Immature natural killer cell (primary cell): ENCODE data around the gene EXOSC9. TPM values are rescaled to one million over a fixed set of nuclear protein-coding genes. Genes with fewer than 3 reads are reported as not detected.
A peak's percentile ranks its signal among the peaks of the same experiment; 100 is the strongest.

Experiments used
- DNase-seq, 3 donors: peaks; one replicate each; pipeline ENCODE4 v3.0.0; 2022; ENCODE audit warnings: mixed read lengths in 1 of 3
- H3K27ac Mint-ChIP-seq, 6 donors: one replicate each; pipeline ENCODE4 v1.8.0; 2020; ENCODE audit warnings: mixed read lengths in 6 of 6, mild to moderate bottlenecking in 5 of 6, inconsistent platforms in 4 of 6, moderate library complexity in 3 of 6
- H3K27me3 Mint-ChIP-seq, 3 donors: one replicate each; pipeline ENCODE4 v1.8.0; 2020 to 2021; ENCODE audit warnings: low read depth in 3 of 3, mild to moderate bottlenecking in 3 of 3, mixed read lengths in 3 of 3, moderate library complexity in 3 of 3, inconsistent platforms in 1 of 3
- H3K36me3 Mint-ChIP-seq, 3 donors: one replicate each; pipeline ENCODE4 v1.8.0; 2020; ENCODE audit warnings: mixed read lengths in 3 of 3, inconsistent platforms in 2 of 3, mild to moderate bottlenecking in 2 of 3
- H3K4me1 Mint-ChIP-seq, 2 donors: one replicate each; pipeline ENCODE4 v1.8.0; 2020; ENCODE audit warnings: inconsistent platforms in 2 of 2, mild to moderate bottlenecking in 2 of 2, mixed read lengths in 2 of 2, moderate library complexity in 1 of 2
- H3K4me3 Mint-ChIP-seq, 5 donors: one replicate each; pipeline ENCODE4 v1.8.0; 2020; ENCODE audit warnings: mild to moderate bottlenecking in 5 of 5, mixed read lengths in 5 of 5, inconsistent platforms in 3 of 5, moderate library complexity in 3 of 5
- H3K9me3 Mint-ChIP-seq, 6 donors: one replicate each; pipeline ENCODE4 v1.8.0; 2020; ENCODE audit warnings: mild to moderate bottlenecking in 6 of 6, mixed read lengths in 6 of 6, inconsistent platforms in 4 of 6, moderate library complexity in 3 of 6
- polyA plus RNA-seq, 3 donors: library from polyadenylated mRNA; unstranded; fragments of 300-500 nt; fragmentation: Illumina TruSeq; gene quantifications; one replicate each; pipeline ENCODE4 v1.2.3, GENCODE V29; 2021

EXOSC9 gene
- polyA plus RNA-seq, 3 donors from 2014 or later: 26.1 to 39.3 (median 26.7) TPM

DNA sequence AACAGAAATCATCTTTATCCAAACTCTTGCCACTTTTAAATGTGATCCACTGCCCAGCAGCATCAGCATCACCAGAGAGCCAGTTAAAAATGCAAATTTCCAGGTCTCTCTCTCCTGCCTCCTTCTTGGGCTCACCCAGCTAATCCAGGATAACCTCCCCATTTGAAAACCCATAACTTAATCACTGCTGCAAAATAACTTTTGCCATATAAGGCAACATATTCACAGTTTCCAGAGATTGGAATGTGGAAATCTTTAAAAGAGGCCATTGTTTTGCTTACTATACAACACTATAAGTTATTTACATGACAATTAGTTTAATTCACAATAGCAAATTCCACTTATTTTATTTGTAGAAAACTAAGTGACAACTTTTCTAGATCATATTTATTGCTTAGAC, 4.8 kb upstream of the EXOSC9 start:
- H3K27me3 Mint-ChIP-seq: peaks cover 8 to 15% (median 15%) of the 10 kb centered on the region in 3 donors
- DNase-seq: no peak
- H3K4me1 Mint-ChIP-seq: peaks cover 13 to 17% of the 10 kb centered on the region in 2 donors
- no peak overlapping the region for H3K27ac Mint-ChIP-seq
- no peak overlapping the region for H3K4me3 Mint-ChIP-seq
- H3K9me3 Mint-ChIP-seq: no peaks in the 10 kb centered on the region
- H3K36me3 Mint-ChIP-seq: no peaks in the 10 kb centered on the region

- Mint-ChIP-seq H3K36me3 (peaks cover 0 to 3% (median 0%) of the 10 kb centered on the region in 3 donors), H3K4me1 (peaks cover 27 to 34% of the 10 kb centered on the region in 2 donors), H3K27ac (peak overlapping the region in 4 of 6 donors; percentile 45 to 97 (median 60)), H3K4me3 (peak overlapping the region in 4 of 5 donors; percentile 22 to 98 (median 97)), H3K9me3 (no peaks in the 10 kb centered on the region), H3K27me3 (peaks cover 10 to 21% (median 14%) of the 10 kb centered on the region in 3 donors)
- no peak for DNase-seq
Observed at GRCh38 chr4:121799208-121799823, 1.8 kb upstream of the EXOSC9 start.

DNA sequence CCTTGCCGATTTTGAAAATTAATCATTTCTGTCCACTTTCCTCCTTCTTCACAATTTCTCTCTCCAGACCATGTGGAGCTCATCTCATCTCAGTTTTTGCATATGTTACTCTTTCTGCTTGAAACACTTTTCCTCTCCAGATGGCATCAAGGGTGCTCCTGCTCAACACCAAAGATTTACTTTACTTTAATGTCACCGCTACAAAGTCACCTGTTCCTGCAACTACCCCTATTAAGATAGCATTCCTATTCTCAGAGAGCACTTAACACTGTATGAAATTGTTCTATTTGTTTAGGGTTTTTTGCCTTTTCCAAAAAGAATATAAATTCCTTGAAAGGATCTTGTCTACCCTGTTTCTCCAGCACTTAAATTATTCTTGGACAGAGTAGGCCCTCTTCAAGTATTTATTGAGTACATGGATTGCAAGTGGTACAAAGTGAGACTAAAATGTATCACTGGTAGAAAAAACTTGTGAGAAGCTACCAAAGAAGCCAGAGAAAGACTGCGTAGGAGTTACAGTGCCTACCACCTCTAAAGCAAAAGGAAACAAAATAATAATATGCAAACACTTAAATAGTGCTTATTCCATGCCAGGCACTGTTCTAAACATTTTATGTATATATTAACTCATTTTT, 1.1 kb upstream of the EXOSC9 start:
- H3K27me3 Mint-ChIP-seq: peaks cover 7 to 18% (median 12%) of the 10 kb centered on the region in 3 donors

DNA sequence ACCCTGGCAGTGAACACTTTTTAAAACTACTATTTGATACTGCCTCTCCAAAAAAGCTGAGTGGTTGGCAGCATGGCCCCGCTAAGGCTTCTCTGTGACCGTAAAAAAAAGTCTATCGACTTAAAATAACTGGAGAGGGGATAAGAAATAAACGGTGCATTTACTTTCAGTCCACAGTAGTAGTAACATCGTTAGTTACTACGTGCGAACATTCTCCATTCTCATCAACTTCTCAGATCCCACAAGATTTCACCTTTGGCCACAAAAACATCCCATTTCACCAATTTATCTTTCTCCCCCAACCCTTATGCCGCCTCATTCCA, 524 bp upstream of the EXOSC9 start:
- DNase-seq: no peak
- H3K4me3 Mint-ChIP-seq: peak overlapping the region; percentile 94 to 98 (median 97)
- peaks cover 3 to 9% (median 8%) of the 10 kb centered on the region in 3 donors for H3K36me3 Mint-ChIP-seq
- peak overlapping the region; percentile 97 to 99 (median 98) for H3K27ac Mint-ChIP-seq
- H3K27me3 Mint-ChIP-seq: peaks cover 7 to 18% (median 12%) of the 10 kb centered on the region in 3 donors
- H3K4me1 Mint-ChIP-seq: peaks cover 27 to 42% of the 10 kb centered on the region in 2 donors
- no peaks in the 10 kb centered on the region for H3K9me3 Mint-ChIP-seq

More for the DNA sequence above, 1.1 kb upstream of the EXOSC9 start:
- H3K4me1 Mint-ChIP-seq: peaks cover 27 to 39% of the 10 kb centered on the region in 2 donors
- no peaks in the 10 kb centered on the region for H3K9me3 Mint-ChIP-seq
- H3K27ac Mint-ChIP-seq: peak overlapping the region; percentile 97 to 99 (median 98)
- H3K4me3 Mint-ChIP-seq: peak overlapping the region; percentile 94 to 98 (median 97)
- peaks cover 0 to 5% (median 3%) of the 10 kb centered on the region in 3 donors for H3K36me3 Mint-ChIP-seq
- no peak for DNase-seq

DNA sequence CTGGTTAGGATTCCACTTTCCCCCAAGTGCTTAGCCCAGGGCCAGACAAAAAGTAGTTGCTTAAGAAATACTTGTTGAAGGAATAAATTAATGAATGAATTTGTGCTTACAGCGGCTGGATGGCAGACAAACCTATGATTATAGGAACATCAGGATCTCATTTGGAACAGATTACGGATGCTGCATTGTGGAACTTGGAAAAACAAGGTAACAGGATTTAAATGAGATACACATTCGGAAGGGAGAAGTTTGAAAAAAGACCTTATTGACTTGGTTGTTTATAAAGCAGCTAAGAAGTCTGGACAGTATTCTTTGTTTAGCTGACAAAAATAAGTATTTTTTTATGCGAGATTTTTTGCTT, 572 bp downstream of the EXOSC9 start:
- Mint-ChIP-seq H3K27ac (peak overlapping the region; percentile 97 to 99 (median 98)), H3K4me3 (peak overlapping the region; percentile 94 to 98 (median 97)), H3K4me1 (peaks cover 27 to 42% of the 10 kb centered on the region in 2 donors), H3K9me3 (no peaks in the 10 kb centered on the region), H3K27me3 (peaks cover 7 to 18% (median 12%) of the 10 kb centered on the region in 3 donors), H3K36me3 (peaks cover 9 to 12% (median 9%) of the 10 kb centered on the region in 3 donors)
- no peak for DNase-seq

DNA sequence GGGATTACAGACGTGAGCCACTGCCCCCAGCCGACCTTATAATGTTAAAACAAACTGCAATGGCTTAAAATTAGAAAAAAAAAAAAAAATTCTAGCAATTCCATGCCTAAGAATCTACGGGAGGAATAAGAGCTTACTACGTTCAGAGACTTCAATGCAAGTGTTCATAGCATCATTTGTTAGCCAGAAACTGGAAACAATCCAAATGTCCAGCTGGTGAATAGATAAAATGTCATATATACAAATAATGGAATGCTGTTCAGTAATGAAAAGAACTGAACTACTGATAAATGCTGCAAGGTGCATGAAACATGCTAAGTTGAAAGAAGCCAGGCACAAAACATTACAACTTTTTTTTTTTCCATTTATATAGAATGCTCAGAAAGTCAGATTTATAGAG, 5.3 kb downstream of the EXOSC9 start:
- Mint-ChIP-seq H3K4me1 (peaks cover 18 to 33% of the 10 kb centered on the region in 2 donors), H3K4me3 (no peak overlapping the region), H3K9me3 (no peaks in the 10 kb centered on the region), H3K36me3 (peaks cover 19 to 29% (median 27%) of the 10 kb centered on the region in 3 donors), H3K27me3 (peaks cover under 1 to 10% (median under 1%) of the 10 kb centered on the region in 3 donors), H3K27ac (no peak overlapping the region)
- no peak for DNase-seq

GRCh38 chr4:121811122-121811521, 10.0 kb downstream of the EXOSC9 start:
- Mint-ChIP-seq H3K36me3 (peaks cover 14 to 44% (median 32%) of the 10 kb centered on the region in 3 donors), H3K4me1 (peaks cover 4 to 10% of the 10 kb centered on the region in 2 donors), H3K9me3 (no peaks in the 10 kb centered on the region), H3K27ac (no peak overlapping the region), H3K27me3 (no peaks in the 10 kb centered on the region), H3K4me3 (no peak overlapping the region)
- DNase-seq: no peak

GRCh38 chr4:121814756-121815155, 13.6 kb downstream of the EXOSC9 start:
- peaks cover 4 to 10% of the 10 kb centered on the region in 2 donors for H3K4me1 Mint-ChIP-seq

GRCh38 chr4:121817006-121817405, 15.9 kb downstream of the EXOSC9 start:
- H3K27ac Mint-ChIP-seq: peak overlapping the region in 1 of 6 donors; percentile 55
- H3K36me3 Mint-ChIP-seq: peaks cover 7 to 40% (median 12%) of the 10 kb centered on the region in 3 donors
- no peaks in the 10 kb centered on the region for H3K4me1 Mint-ChIP-seq
- H3K4me3 Mint-ChIP-seq: no peak overlapping the region
- H3K9me3 Mint-ChIP-seq: no peaks in the 10 kb centered on the region
- no peak for DNase-seq
- peaks cover 0 to 2% (median 0%) of the 10 kb centered on the region in 3 donors for H3K27me3 Mint-ChIP-seq

More at GRCh38 chr4:121814756-121815155, 13.6 kb downstream of the EXOSC9 start:
- Mint-ChIP-seq H3K27me3 (peaks cover 0 to 2% (median 0%) of the 10 kb centered on the region in 3 donors), H3K36me3 (peaks cover 8 to 54% (median 22%) of the 10 kb centered on the region in 3 donors), H3K9me3 (no peaks in the 10 kb centered on the region), H3K4me3 (no peak overlapping the region), H3K27ac (no peak overlapping the region)
- DNase-seq: no peak

- DNase-seq: no peak
- H3K4me3 Mint-ChIP-seq: no peak overlapping the region
- H3K9me3 Mint-ChIP-seq: no peaks in the 10 kb centered on the region
- peaks cover 7 to 36% (median 10%) of the 10 kb centered on the region in 3 donors for H3K36me3 Mint-ChIP-seq
- peaks cover 0 to 2% (median 0%) of the 10 kb centered on the region in 3 donors for H3K27me3 Mint-ChIP-seq
- peaks cover 3 to 6% of the 10 kb centered on the region in 2 donors for H3K4me1 Mint-ChIP-seq
- H3K27ac Mint-ChIP-seq: peak overlapping the region in 2 of 6 donors; percentile 18 to 55
Observed at GRCh38 chr4:121817701-121818100, 16.6 kb downstream of the EXOSC9 start.

- H3K27me3 Mint-ChIP-seq: peaks cover 0 to 2% (median 0%) of the 10 kb centered on the region in 3 donors
- no peak for DNase-seq
- H3K36me3 Mint-ChIP-seq: peaks cover 7 to 32% (median 10%) of the 10 kb centered on the region in 3 donors
- H3K27ac Mint-ChIP-seq: peak overlapping the region in 3 of 6 donors; percentile 18 to 39 (median 37)
- H3K4me3 Mint-ChIP-seq: no peak overlapping the region
- H3K9me3 Mint-ChIP-seq: no peaks in the 10 kb centered on the region
- peaks cover 9 to 11% of the 10 kb centered on the region in 2 donors for H3K4me1 Mint-ChIP-seq
Observed at GRCh38 chr4:121818215-121818614, 17.1 kb downstream of the EXOSC9 start.

DNA sequence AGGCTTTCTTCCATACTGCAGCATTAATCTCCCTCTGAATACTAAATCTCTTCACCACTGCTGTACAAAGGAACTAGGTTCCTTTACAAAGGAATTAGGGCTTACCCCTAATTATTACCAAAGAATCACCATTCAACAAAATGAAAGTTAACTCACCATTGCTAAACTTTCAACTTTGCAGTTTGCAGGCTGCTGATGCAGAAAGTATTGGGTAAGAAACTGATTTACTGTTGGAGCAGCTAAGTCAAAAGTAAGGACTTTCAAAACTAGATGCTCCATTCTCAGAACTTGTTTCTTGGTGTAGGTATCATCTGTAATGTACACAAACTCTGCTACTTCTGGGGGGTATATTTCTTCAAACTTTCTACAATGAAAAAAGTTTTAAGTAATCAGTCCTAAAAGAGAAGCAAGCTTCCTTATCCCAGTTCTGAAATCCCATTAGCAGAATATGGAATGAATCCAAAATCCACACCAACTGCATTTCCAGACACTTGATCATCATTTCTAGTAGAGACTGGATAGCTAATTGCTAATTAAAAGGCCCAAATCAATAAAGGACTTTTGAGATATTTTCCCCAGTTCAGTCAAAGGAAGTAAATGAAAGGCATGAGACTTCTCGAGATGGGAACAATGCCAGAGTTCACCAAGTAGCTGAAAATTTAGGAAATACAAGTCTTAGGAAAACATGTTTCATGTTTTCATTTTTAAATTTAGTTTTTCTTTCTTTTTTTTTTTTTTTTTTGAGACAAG, 18.3 kb downstream of the EXOSC9 start:
- H3K36me3 Mint-ChIP-seq: peaks cover 4 to 26% (median 7%) of the 10 kb centered on the region in 3 donors
- peaks cover 0 to 6% (median 4%) of the 10 kb centered on the region in 3 donors for H3K27me3 Mint-ChIP-seq
- H3K27ac Mint-ChIP-seq: peak overlapping the region in 3 of 6 donors; percentile 6 to 68 (median 27)
- no peak for DNase-seq
- H3K9me3 Mint-ChIP-seq: no peaks in the 10 kb centered on the region
- peaks cover 16 to 23% of the 10 kb centered on the region in 2 donors for H3K4me1 Mint-ChIP-seq
- H3K4me3 Mint-ChIP-seq: no peak overlapping the region

DNA sequence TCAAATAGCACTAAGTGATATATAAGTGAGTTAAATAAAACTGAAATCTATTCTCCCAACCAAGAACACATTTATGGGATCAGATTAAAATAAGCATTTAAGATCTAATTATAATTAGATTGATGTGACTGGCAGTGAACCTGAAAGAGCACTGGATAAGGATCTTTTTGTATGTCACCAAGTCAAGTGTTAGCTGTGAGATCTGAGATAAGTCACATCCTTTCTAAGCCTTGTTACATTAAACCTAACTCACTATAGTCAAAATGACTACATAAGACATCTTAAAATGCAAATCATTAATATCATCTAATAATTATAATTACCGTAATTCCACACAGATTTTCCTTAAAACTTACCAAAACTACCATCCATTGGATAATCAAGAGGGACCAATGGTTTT, 20.9 kb downstream of the EXOSC9 start:
- Mint-ChIP-seq H3K9me3 (no peaks in the 10 kb centered on the region), H3K4me3 (peak overlapping the region in 4 of 5 donors; percentile 68 to 99 (median 94)), H3K4me1 (peaks cover 16 to 28% of the 10 kb centered on the region in 2 donors), H3K27ac (peak overlapping the region in 1 of 6 donors; percentile 30), H3K36me3 (peaks cover 0 to 14% (median 4%) of the 10 kb centered on the region in 3 donors), H3K27me3 (peaks cover 0 to 6% (median 4%) of the 10 kb centered on the region in 3 donors)
- DNase-seq: no peak
